22Rv1 (cell line): ENCODE results near the gene PRAC2.

Experiments used
- H3K27ac ChIP-seq: fragments of 450-650 bp; 2 replicates; pipeline ENCODE4 v1.5.1; 2017
- CTCF ChIP-seq: fragments of 450-650 bp; IDR thresholded peaks from 2 replicates; pipeline ENCODE4 v1.5.1; 2017; ENCODE audit warnings: mild to moderate bottlenecking
- ZFX ChIP-seq: fragments of 450-650 bp; IDR thresholded peaks from 2 replicates; pipeline ENCODE4 v1.6.1; 2017; ENCODE audit warnings: antibody characterized with exemption, borderline replicate concordance

Gene PRAC2

GRCh38 chr17:48726916-48727286 lies 3.9 kb downstream of the PRAC2 start:
- TF ChIP-seq CTCF = no peak
- TF ChIP-seq ZFX = no peak
- H3K27ac ChIP-seq = peak overlapping the region; percentile 100

GRCh38 chr17:48727415-48728175 lies 4.6 kb downstream of the PRAC2 start:
- peak overlapping the region; percentile 100 for H3K27ac ChIP-seq

GRCh38 chr17:48728232-48729231 lies 5.5 kb downstream of the PRAC2 start, which contains the start of gene HOXB13:
Gene HOXB13 (minus strand): TSS chr17:48728750. CDS start chr17:48728593, 157 bp downstream.
- peak within 1 kb of the TSS; percentile 100 for H3K27ac ChIP-seq
- TF ChIP-seq ZFX = no peak
- TF ChIP-seq CTCF = no peak

More at GRCh38 chr17:48727415-48728175, 4.6 kb downstream of the PRAC2 start:
- TF ChIP-seq CTCF = no peak
- no peak for TF ChIP-seq ZFX

- H3K27ac ChIP-seq = peak overlapping the region; percentile 100
- TF ChIP-seq ZFX (no peak), CTCF (no peak)
These were observed 6.6 kb downstream of the PRAC2 start for GRCh38 chr17:48729335-48730239.

GRCh38 chr17:48730240-48730550 lies 7.2 kb downstream of the PRAC2 start:
- TF ChIP-seq CTCF = no peak
- TF ChIP-seq ZFX = no peak
- peak overlapping the region; percentile 100 for H3K27ac ChIP-seq

- no peak for TF ChIP-seq ZFX
- TF ChIP-seq CTCF = no peak
- no peak overlapping the region for H3K27ac ChIP-seq
These were observed 8.4 kb downstream of the PRAC2 start for GRCh38 chr17:48731355-48731754.
